HEK293 (cell line): Measurements from ENCODE around the gene DDIAS.

Source experiments
- KLF16 ChIP-seq: fragments of 450-650 bp; formaldehyde crosslinking; IDR thresholded peaks from 2 replicates; pipeline ENCODE4 v1.5.1; 2017; ENCODE audit warnings: missing biosample characterization, missing genetic modification characterization
- ZFP3 ChIP-seq: fragments of 450-650 bp; formaldehyde crosslinking; IDR thresholded peaks from 2 replicates; pipeline ENCODE4 v1.5.1; 2016; ENCODE audit warnings: low read depth, missing biosample characterization, missing genetic modification characterization
- TF ChIP-seq, protein P1 (sequence below): fragments of 450-650 bp; formaldehyde crosslinking; IDR thresholded peaks from 2 replicates; pipeline ENCODE4 v1.5.1; 2016; ENCODE audit warnings: missing biosample characterization, missing genetic modification characterization, low read depth
- TF ChIP-seq, protein P2 (sequence below): fragments of 450-650 bp; formaldehyde crosslinking; IDR thresholded peaks from 2 replicates; pipeline ENCODE4 v1.5.1; 2016; ENCODE audit warnings: missing biosample characterization, missing genetic modification characterization

DNA sequence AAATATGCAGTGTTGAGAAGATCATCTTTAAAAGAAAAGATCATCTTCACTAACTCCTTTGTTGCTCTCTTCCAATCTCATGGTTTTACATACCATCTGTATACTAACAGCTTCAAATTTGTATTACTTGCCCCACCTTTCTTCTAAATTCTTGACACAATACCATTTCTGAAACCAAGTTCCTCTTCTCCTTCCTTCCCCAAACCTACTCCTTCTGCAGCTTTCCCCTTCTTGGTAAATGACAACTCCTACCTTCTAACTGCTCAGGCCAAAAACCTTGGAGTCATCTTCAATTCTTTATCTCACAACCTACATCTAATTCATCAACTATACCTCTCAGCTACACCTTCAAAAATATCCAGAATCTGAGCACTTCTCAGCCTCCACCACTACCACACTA is 10.6 kb upstream of the DDIAS start:
- TF ChIP-seq KLF16 (no peak), ZFP3 (tag by site-specific recombination) (no peak)
- TF ChIP-seq, protein P1, sequence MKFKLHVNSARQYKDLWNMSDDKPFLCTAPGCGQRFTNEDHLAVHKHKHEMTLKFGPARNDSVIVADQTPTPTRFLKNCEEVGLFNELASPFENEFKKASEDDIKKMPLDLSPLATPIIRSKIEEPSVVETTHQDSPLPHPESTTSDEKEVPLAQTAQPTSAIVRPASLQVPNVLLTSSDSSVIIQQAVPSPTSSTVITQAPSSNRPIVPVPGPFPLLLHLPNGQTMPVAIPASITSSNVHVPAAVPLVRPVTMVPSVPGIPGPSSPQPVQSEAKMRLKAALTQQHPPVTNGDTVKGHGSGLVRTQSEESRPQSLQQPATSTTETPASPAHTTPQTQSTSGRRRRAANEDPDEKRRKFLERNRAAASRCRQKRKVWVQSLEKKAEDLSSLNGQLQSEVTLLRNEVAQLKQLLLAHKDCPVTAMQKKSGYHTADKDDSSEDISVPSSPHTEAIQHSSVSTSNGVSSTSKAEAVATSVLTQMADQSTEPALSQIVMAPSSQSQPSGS = no peak
- TF ChIP-seq, protein P2, sequence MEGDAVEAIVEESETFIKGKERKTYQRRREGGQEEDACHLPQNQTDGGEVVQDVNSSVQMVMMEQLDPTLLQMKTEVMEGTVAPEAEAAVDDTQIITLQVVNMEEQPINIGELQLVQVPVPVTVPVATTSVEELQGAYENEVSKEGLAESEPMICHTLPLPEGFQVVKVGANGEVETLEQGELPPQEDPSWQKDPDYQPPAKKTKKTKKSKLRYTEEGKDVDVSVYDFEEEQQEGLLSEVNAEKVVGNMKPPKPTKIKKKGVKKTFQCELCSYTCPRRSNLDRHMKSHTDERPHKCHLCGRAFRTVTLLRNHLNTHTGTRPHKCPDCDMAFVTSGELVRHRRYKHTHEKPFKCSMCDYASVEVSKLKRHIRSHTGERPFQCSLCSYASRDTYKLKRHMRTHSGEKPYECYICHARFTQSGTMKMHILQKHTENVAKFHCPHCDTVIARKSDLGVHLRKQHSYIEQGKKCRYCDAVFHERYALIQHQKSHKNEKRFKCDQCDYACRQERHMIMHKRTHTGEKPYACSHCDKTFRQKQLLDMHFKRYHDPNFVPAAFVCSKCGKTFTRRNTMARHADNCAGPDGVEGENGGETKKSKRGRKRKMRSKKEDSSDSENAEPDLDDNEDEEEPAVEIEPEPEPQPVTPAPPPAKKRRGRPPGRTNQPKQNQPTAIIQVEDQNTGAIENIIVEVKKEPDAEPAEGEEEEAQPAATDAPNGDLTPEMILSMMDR (tag by site-specific recombination) = no peak
